NCI-H774 (cell line): Measurements from ENCODE around the gene GRB14.

ENCODE experiments used
- DNase-seq: peaks from one replicate; lab custom pipeline; 2025; lab: John Stamatoyannopoulos, UW

The GRB14 gene

GRCh38 chr2:164613321-164613982 is 7.8 kb downstream of the GRB14 start:
- no peak for DNase-seq

GRCh38 chr2:164609790-164610189 is 11.5 kb downstream of the GRB14 start:
- DNase-seq: no peak

- DNase-seq: no peak
Observed at GRCh38 chr2:164606557-164606956, 14.7 kb downstream of the GRB14 start.

- DNase-seq: no peak
Observed at GRCh38 chr2:164605295-164605694, 16.0 kb downstream of the GRB14 start.

- no peak for DNase-seq
Observed at GRCh38 chr2:164600763-164601162, 20.5 kb downstream of the GRB14 start.

GRCh38 chr2:164599954-164600589 is 21.2 kb downstream of the GRB14 start:
- DNase-seq: peak; percentile 6

- DNase-seq: no peak
Observed at GRCh38 chr2:164597983-164598382, 23.3 kb downstream of the GRB14 start.

GRCh38 chr2:164595031-164595430 is 26.3 kb downstream of the GRB14 start:
- DNase-seq: no peak

GRCh38 chr2:164593959-164594358 is 27.3 kb downstream of the GRB14 start:
- no peak for DNase-seq

- no peak for DNase-seq
Observed at GRCh38 chr2:164593541-164593940, 27.7 kb downstream of the GRB14 start.

- no peak for DNase-seq
Observed at GRCh38 chr2:164589522-164589921, 31.8 kb downstream of the GRB14 start.

GRCh38 chr2:164581050-164581449 is 40.2 kb downstream of the GRB14 start:
- DNase-seq: no peak

GRCh38 chr2:164574931-164575330 is 46.4 kb downstream of the GRB14 start:
- DNase-seq: no peak

- no peak for DNase-seq
Observed at GRCh38 chr2:164570475-164570874, 50.8 kb downstream of the GRB14 start.

GRCh38 chr2:164569378-164569777 is 51.9 kb downstream of the GRB14 start:
- DNase-seq: no peak

- no peak for DNase-seq
Observed at GRCh38 chr2:164568317-164568716, 53.0 kb downstream of the GRB14 start.

- DNase-seq: no peak
Observed at GRCh38 chr2:164567335-164567989, 53.8 kb downstream of the GRB14 start.

- DNase-seq: no peak
Observed at GRCh38 chr2:164565359-164565758, 55.9 kb downstream of the GRB14 start.

GRCh38 chr2:164562666-164563065 is 58.6 kb downstream of the GRB14 start:
- no peak for DNase-seq

- DNase-seq: no peak
Observed at GRCh38 chr2:164561991-164562390, 59.3 kb downstream of the GRB14 start.

GRCh38 chr2:164561416-164561815 is 59.9 kb downstream of the GRB14 start:
- DNase-seq: no peak

- DNase-seq: no peak
Observed at GRCh38 chr2:164560902-164561301, 60.4 kb downstream of the GRB14 start.

GRCh38 chr2:164560181-164560792 is 61.0 kb downstream of the GRB14 start:
- peak; percentile 3 for DNase-seq
